ENCODE measurements around the gene CMTM7.

GRCh38 chr3:32459450-32459849 lies 67.8 kb downstream of the CMTM7 start:
- no peak for TF ChIP-seq CTCF (IDR thresholded peaks at IDR 0.05; ENCODE audit: low read depth, low read length)
- no peak for TF ChIP-seq POLR2A (IDR thresholded peaks at IDR 0.05; ENCODE audit: extremely low read depth, insufficient read length)
